Measurements from ENCODE around the gene HSD17B12.
A peak's percentile ranks its signal among the peaks of the same experiment; 100 is the strongest.

The HSD17B12 gene

DNA sequence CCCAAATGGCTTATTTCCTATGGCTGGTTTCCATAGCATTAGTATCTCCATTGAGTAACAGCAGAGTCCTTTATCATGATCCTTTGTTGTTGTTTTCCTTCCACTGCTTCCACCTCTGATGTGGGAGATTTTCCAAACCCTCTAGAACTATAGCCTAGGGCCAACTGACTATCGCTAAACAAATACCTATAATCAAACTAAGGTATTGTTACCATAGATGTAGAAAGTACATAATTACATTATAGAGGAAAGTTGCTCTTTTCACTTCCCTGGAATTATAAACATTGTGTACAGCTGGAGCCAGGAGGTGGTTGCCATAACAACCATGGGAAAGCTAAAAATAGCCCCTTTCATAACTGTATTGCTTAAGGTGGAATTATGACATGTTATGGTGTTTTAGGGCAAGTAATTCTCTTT is 153.1 kb downstream of the HSD17B12 start:
- no peak for TF ChIP-seq ZFX (IDR thresholded peaks at IDR 0.05)
- TF ChIP-seq, protein P1, sequence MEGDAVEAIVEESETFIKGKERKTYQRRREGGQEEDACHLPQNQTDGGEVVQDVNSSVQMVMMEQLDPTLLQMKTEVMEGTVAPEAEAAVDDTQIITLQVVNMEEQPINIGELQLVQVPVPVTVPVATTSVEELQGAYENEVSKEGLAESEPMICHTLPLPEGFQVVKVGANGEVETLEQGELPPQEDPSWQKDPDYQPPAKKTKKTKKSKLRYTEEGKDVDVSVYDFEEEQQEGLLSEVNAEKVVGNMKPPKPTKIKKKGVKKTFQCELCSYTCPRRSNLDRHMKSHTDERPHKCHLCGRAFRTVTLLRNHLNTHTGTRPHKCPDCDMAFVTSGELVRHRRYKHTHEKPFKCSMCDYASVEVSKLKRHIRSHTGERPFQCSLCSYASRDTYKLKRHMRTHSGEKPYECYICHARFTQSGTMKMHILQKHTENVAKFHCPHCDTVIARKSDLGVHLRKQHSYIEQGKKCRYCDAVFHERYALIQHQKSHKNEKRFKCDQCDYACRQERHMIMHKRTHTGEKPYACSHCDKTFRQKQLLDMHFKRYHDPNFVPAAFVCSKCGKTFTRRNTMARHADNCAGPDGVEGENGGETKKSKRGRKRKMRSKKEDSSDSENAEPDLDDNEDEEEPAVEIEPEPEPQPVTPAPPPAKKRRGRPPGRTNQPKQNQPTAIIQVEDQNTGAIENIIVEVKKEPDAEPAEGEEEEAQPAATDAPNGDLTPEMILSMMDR (conservative IDR thresholded peaks at IDR 0.05), result no peak

DNA sequence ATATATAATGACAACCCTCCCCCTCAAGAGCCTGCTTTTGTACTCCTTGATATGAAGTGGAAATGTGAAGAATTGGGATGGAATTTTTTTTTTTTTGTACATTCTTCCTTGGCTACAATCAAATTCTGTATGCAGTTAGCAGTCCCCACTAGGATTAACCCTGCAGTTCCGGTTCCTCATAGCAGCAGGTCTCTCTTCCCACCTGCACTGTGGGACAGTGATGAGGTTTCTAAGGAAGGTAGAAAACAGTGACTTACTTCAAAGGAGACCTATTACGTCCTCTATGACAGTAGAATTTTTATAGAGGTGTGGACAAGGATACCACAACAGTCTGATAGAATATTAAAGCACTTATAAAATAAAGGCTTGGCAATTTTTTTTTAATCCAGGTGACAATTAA is 153.7 kb downstream of the HSD17B12 start:
- H3K27ac ChIP-seq, result no peak overlapping the region

More for the DNA sequence above, 153.1 kb downstream of the HSD17B12 start:
- H3K27ac ChIP-seq, result no peak overlapping the region

DNA sequence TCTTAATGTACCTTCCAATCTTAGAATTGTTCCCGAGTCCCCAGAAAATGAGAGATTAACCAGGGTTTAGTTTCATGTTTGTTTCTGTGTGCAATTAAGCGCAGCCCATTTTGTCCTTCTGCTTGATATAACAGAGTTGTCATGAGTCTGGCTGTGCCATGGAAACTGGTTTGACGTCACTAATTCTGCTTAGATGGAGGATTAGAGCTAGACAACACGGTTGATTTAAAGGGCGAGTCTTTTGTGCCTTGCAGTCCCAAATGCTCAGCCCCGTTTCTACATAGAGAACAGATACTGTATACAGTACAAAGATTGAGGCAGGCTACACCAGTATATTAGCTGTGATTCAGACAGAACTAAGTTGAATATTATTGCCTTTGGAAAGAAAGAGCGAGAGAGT is 154.6 kb downstream of the HSD17B12 start:
- no peak overlapping the region for H3K27ac ChIP-seq
- no peak for TF ChIP-seq ZFX (IDR thresholded peaks at IDR 0.05)
- TF ChIP-seq, protein P1 (conservative IDR thresholded peaks at IDR 0.05), result no peak

More for the DNA sequence above, 153.7 kb downstream of the HSD17B12 start:
- TF ChIP-seq ZFX (IDR thresholded peaks at IDR 0.05), result no peak
- TF ChIP-seq, protein P1 (conservative IDR thresholded peaks at IDR 0.05), result no peak

DNA sequence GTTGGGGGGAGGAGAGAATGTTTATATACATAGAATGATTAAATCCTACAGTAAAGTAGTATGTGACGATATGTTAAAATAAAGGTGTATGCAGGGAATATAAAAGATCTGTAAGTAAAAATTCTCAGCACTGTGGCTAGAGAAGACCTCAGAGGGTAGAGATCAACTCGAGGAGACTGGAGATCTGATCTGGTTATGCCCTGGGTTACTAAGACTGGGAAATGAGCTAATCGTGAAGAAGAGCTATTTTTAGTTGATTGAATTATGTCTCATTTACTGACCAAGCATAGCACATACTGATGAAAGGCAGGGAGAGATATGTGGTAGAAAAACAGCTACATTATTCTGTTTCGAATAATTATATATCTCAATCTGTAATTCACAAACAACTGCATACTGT is 157.3 kb downstream of the HSD17B12 start:
- H3K27ac ChIP-seq, result no peak overlapping the region
- TF ChIP-seq, protein P1 (conservative IDR thresholded peaks at IDR 0.05), result no peak
- no peak for TF ChIP-seq ZFX (IDR thresholded peaks at IDR 0.05)

DNA sequence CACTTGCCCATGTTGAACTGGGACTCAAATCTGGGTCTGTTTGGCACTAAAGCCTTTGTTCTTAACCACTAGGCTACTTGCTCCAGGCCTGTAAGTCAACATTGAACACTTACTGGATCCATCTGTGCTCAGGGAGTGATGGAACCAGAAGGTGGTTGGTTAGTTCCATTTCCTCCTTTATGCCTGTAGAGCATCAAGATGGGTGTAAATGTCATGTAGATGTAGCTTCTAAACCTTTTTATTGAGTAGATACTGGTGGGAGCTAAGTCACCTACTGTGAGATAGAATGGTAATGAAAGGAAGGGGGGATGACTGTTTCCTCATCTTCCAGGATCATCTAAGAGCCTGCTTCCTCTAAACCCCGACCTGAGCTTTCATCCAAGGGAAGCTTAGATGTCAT is 161.5 kb downstream of the HSD17B12 start:
- H3K27ac ChIP-seq, result no peak overlapping the region
- TF ChIP-seq, protein P1 (conservative IDR thresholded peaks at IDR 0.05), result no peak
- TF ChIP-seq ZFX (IDR thresholded peaks at IDR 0.05), result no peak

DNA sequence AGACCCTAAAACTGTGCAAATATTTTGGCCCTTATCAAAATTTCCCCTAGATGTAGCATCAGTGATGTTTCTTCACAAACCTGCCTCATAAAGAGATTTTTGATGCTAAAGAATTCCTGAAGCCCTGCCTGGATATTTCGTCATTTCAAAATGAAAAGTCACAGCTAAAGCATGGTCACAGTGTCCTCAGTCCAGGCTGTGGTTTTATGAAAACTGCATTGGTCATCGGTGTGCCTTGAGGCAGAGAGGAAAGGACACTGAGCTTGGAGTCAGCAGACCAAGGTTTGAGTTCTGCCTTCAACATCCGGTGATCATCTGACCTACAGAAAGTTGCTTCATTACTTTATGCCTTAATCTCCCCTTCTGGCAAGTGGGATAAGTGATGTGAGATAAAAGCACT is 165.3 kb downstream of the HSD17B12 start:
- H3K27ac ChIP-seq, result no peak overlapping the region
- no peak for TF ChIP-seq ZFX (IDR thresholded peaks at IDR 0.05)
- TF ChIP-seq, protein P1 (conservative IDR thresholded peaks at IDR 0.05), result no peak

DNA sequence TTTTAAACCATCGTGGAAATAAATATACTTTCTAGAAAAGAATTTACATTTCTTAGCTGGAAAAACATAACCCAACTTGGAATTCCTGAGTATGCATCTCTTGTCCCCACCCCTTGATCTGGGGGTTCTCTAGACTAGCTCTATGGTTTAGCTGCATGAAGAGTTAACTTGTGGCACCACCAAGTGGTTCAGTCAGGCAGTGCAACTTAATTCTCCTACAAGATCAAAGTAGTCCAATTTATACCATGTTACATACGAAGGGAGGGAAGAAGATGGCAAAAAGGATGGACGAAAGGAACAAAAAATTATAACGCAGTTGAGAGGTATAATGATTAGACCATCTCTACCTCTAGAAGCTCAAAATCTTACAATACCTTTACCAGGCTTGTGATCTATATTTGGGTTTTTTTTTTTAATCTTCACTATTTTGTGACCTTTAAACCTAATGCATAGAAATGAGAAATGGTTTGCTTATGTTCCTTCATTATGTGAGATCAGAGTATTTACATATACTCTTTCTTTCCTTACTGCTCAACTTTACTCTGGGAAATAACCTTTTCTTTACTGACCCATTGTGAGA is 171.6 kb downstream of the HSD17B12 start:
- TF ChIP-seq, protein P1 (conservative IDR thresholded peaks at IDR 0.05), result peak; percentile 89
- no peak for TF ChIP-seq ZFX (IDR thresholded peaks at IDR 0.05)
- no peak overlapping the region for H3K27ac ChIP-seq

Data from C4-2B (cell line).